Left lobe of liver (tissue), 2 donors: ENCODE measurements around the gene MT3. TPM values are rescaled to one million over a fixed set of nuclear protein-coding genes. Genes with fewer than 3 reads are reported as not detected.
"Not testable (repeated sequence)": the region's sequence is repeated elsewhere in the genome, so short reads cannot be mapped to it uniquely, and the experiment has no call there.

ENCODE experiments used
- ATAC-seq: fragments of 200-7000 bp; cut with Tn5 transposase; one replicate; pipeline ENCODE4 v1.9.1; 2020; ENCODE audit warnings: mild to moderate bottlenecking, moderate library complexity
- DNase-seq: peaks from one replicate; pipeline ENCODE4 v3.0.0-alpha.2; 2020; ENCODE audit warnings: low spot score
- total RNA-seq: library from RNA; stranded (reverse); gene quantifications from one replicate; pipeline ENCODE4 v1.2.1, GENCODE V29; 2021
- donor health status: DM: no; HTN: no; CAD: no; lungs with moderate emphysema.
- donor health status: DM: no; HTN: yes; CAD: no.

Gene MT3
- total RNA-seq, 1 donor from 2014 or later = not detected

GRCh38 chr16:56608876-56609462, 19.6 kb downstream of the MT3 start:
- DNase-seq = no peak
- peak; percentile 1 for ATAC-seq

- DNase-seq = peak; percentile 81
- peak; percentile 9 for ATAC-seq
These were observed 20.2 kb downstream of the MT3 start for GRCh38 chr16:56609463-56609921.

DNA sequence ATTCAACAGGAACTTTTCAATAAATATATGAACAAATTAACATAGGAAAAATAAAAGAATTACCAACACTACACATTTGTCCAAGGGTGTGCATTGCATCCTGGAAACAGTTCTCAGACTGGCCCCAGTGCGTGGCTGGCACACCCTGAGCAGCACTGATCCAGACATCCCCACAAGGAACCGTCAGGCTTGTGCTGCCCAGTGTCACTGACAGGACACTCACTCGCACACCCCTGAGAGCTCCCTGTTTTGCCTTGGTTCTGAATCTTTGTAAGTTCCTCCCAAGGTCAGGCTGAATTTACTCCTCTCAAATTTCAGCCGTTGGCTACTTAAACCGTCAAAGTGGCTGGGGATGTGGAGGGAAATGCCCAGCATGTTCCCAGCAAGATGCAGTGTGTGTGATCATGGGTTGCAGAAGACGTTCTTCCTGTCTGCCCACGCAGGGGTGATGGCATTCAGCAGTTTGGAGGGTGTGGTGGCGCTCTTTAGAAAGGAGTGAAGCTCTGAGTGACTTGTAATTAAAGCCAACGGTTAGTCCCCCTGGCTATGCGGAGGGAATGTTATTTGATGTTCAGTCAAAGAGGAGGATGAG, 20.8 kb downstream of the MT3 start:
- peak; percentile 24 for ATAC-seq
- DNase-seq = peak; percentile 79

DNA sequence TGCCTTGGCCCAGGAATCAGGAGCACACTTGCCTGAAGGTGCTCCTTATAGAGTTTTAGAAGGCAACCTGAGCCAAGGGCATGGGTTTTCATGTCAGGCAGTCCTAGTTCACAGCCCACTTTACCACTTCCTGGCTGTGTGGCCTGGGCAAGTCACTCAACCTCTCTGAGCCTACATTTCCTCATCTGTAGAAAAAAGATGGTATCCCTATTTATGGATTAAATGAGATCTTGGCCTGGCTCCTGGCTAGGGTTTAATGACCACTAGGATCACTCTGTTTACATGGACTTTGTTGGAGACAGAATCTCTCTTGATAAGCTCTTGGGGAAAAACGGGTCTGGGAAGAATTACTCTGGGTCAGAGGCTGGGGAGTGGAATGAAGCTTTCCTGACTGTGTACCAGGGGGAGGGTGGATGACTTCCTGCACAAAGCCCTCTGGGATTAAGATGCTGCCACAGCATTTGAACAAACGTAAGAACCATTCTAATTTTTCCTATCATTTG, 21.3 kb downstream of the MT3 start:
- peak; percentile 59 for DNase-seq
- peak; percentile 3 for ATAC-seq

- ATAC-seq (peak; percentile 45), DNase-seq (peak; percentile 96)
These were observed 22.0 kb downstream of the MT3 start for GRCh38 chr16:56611281-56611833.

DNA sequence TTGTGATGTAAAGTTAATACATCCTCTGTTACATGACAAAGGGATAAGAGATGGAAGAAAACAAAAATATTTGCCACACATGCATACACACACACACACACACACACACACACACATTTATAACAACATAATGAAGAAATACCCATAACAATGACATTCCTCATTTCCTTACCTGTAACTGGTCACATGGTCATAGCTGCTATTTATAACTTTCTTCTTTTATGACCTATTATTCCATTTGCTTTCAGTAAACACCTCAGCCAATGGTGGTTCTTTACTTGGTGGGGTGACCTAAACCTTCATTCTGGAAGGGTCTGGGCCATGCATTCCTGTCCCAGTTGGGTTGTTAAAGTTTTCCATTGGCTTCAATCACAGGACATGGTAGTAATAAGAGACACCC, 24.4 kb downstream of the MT3 start:
- ATAC-seq (no peak), DNase-seq (no peak)

GRCh38 chr16:56614549-56614991, 25.2 kb downstream of the MT3 start:
- no peak for ATAC-seq
- no peak for DNase-seq

GRCh38 chr16:56615353-56615752, 26.0 kb downstream of the MT3 start:
- no peak for ATAC-seq
- no peak for DNase-seq

GRCh38 chr16:56616608-56617211, 27.4 kb downstream of the MT3 start:
- peak; percentile 51 for ATAC-seq
- DNase-seq = no peak

DNA sequence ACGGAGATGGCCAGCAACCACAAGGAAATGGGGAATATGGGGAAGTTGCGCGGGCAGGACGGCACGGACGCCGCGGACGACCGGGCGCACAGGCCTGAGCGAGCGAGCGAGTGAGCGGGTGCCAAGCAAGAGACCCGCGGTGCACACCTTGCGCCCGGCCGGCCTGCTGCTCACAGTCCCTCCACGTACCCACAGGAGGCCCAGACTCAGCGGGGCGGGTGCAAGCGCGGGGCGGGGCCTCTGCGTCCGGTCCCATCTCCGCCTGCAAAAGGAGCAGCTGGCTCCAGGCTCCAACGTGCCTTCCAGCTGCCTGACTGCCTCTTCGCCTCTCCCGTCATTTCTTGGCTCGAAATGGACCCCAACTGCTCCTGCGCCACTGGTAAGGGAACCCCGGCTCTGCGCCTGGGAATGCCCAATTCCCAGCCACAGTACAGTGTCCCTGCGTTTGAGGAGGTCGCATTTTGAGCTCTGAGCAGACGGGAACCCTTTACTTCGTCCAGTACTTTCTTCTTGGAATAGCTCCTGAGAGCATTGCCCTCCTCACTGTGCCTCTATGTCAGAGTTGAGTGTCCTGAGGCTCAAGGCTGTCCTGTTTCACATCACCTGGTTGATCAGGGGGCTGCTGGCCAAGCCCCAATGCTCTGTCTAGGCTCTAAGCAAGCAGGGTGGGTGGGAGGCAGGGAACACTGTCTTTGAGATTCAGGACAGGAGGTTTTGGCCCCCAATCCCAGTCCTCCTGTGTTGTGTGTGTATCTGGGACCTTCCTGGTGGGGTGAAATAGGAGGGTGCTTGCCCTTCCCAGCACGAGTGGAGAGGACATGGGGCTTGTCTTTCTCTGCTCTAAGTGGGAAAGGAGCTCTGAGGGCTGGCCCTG, 28.1 kb downstream of the MT3 start:
- peak; percentile 97 for ATAC-seq
- DNase-seq = peak; percentile 95

GRCh38 chr16:56618138-56618537, 28.8 kb downstream of the MT3 start:
- no peak for DNase-seq
- ATAC-seq = no peak

DNA sequence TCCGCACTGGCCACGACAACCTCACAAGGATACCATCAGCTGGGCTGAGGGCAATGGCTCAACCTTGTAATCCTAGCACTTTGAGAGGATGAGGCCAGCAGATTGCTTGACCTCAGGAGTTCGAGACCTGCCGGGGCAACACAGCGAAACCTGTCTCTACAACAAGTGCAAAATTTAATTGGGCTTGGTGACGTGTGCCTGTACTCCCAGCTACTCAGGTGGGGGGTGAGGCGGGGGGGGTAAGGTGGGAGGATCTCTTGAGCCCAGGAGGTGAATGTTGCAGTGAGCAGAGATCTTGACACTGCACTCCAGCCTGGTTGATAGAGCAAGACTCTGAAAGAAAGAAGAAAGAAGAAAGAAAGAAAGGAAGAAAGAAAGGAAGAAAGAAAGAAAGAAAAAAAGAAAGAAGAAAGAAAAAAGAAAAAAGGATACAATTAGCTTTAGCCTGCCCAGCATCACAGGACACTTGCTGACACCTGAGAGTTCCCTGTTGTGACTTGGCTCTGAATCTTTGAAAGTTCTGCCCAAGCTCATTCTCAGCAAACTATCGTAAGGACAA, 31.1 kb downstream of the MT3 start:
- ATAC-seq (no peak), DNase-seq (no peak)

DNA sequence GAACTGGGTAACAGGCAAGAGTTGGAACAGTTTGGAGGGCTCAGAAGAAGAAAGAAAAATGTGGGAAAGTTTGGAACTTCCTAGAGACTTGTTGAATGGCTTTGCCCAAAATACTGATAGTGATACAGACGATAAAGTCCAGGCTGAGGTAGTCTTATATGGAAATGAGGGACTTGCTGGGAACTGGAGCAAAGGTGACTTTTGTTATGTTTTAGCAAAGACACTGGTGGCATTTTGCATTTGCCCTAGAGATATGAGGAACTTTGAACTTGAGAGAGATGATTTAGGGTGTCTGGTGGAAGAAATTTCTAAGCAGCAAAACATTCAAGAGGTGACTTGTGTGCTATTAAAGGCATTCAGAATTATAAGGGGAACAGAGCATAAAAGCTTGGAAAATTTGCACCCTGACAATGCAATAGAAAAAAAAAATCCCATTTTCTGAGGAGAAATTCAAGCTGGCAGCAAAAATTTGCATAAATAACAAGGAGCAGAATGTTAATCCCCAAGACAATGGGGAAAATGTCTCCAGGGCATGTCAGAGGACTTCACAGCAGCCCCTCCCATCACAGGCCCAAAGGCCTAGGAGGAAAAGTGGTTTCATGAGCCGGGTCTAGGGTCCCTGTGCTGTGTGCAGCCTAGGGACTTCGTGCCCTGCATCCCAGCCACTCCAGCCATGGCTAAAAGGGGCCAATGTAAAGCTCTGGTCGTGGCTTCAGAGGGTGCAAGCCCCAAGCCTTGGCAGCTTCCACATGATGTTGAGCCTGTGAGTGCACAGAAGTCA, 32.5 kb downstream of the MT3 start:
- DNase-seq, ATAC-seq: not testable (repeated sequence)

- not testable (repeated sequence) for DNase-seq, ATAC-seq
These were observed 33.9 kb downstream of the MT3 start for GRCh38 chr16:56623184-56623583.

GRCh38 chr16:56623637-56624036, 34.3 kb downstream of the MT3 start:
- no peak for ATAC-seq

GRCh38 chr16:56625140-56625942, 36.0 kb downstream of the MT3 start, which contains the start of gene MT1E:
Gene MT1E (plus strand): TSS chr16:56625781. CDS start chr16:56625852, 71 bp downstream.
- DNase-seq = peak; percentile 93

More at GRCh38 chr16:56623637-56624036, 34.3 kb downstream of the MT3 start:
- DNase-seq = no peak

GRCh38 chr16:56625943-56626654, 36.8 kb downstream of the MT3 start:
- ATAC-seq (peak; percentile 37), DNase-seq (peak; percentile 74)

More at GRCh38 chr16:56625140-56625942, 36.0 kb downstream of the MT3 start, which contains the start of gene MT1E:
- peak; percentile 82 for ATAC-seq

DNA sequence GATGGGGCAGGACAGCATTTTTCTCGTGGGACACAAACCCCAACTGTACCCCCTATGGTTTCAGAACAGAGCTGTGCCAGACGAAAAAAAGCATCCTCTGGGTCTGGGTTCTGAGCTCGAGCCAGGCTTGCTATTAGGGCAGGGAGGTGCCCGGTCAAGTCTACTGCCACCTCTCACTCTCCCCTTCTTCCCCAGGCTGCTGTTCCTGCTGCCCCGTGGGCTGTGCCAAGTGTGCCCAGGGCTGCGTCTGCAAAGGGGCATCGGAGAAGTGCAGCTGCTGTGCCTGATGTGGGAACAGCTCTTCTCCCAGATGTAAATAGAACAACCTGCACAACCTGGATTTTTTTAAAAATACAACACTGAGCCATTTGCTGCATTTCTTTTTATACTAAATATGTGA, 37.4 kb downstream of the MT3 start:
- ATAC-seq (peak; percentile 3), DNase-seq (no peak)
